Gastroesophageal sphincter (tissue), 3 donors: ENCODE measurements around the gene PIP4K2A.

Source experiments
- EP300 ChIP-seq: sonication (generic); formaldehyde crosslinking; IDR thresholded peaks from one replicate; pipeline ENCODE4 v1.6.1; 2017; ENCODE audit warnings: antibody characterized with exemption, mild to moderate bottlenecking
- POLR2A ChIP-seq, 2 donors: fragments of 450-650 bp; IDR thresholded peaks; one replicate each; pipeline ENCODE4 v1.6.1; 2017; ENCODE audit warnings: antibody characterized with exemption in 2 of 2, mild to moderate bottlenecking in 2 of 2, moderate library complexity in 1 of 2
- POLR2AphosphoS5 ChIP-seq: sonication (generic); formaldehyde crosslinking; IDR thresholded peaks from one replicate; pipeline ENCODE4 v1.6.1; 2017; ENCODE audit warnings: antibody characterized with exemption
- TF ChIP-seq, protein P1 (sequence below), 4 experiments: fragments of 200-600 bp in 2 of 4; fragments of 450-650 bp in 2 of 4; sonication (generic) in 1 of 4; IDR thresholded peaks; one replicate each; pipeline ENCODE4 v1.5.1; 2017 to 2019; ENCODE audit warnings: antibody characterized with exemption in 4 of 4, mild to moderate bottlenecking in 2 of 4, moderate library complexity in 2 of 4

- TF ChIP-seq, protein P1, sequence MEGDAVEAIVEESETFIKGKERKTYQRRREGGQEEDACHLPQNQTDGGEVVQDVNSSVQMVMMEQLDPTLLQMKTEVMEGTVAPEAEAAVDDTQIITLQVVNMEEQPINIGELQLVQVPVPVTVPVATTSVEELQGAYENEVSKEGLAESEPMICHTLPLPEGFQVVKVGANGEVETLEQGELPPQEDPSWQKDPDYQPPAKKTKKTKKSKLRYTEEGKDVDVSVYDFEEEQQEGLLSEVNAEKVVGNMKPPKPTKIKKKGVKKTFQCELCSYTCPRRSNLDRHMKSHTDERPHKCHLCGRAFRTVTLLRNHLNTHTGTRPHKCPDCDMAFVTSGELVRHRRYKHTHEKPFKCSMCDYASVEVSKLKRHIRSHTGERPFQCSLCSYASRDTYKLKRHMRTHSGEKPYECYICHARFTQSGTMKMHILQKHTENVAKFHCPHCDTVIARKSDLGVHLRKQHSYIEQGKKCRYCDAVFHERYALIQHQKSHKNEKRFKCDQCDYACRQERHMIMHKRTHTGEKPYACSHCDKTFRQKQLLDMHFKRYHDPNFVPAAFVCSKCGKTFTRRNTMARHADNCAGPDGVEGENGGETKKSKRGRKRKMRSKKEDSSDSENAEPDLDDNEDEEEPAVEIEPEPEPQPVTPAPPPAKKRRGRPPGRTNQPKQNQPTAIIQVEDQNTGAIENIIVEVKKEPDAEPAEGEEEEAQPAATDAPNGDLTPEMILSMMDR (IDR thresholded peaks at IDR 0.05), result peak in 2 of 4 experiments; percentile 17 to 56
- TF ChIP-seq POLR2A (IDR thresholded peaks at IDR 0.05) (no peak), EP300 (no peak), POLR2AphosphoS5 (no peak)
These were observed 163.6 kb downstream of the PIP4K2A start for GRCh38 chr10:22550732-22551131.
